SIG-M5 treated with dmso at 0.1 percent for 504 hours (cell line): ENCODE measurements around the gene STAC.
"Not testable (repeated sequence)": the region's sequence is repeated elsewhere in the genome, so short reads cannot be mapped to it uniquely, and the experiment has no call there.

Source experiments
- DNase-seq: peaks from one replicate; lab custom pipeline; 2025; ENCODE audit not compliant: unreplicated experiment; lab: John Stamatoyannopoulos, UW

Gene STAC

DNA sequence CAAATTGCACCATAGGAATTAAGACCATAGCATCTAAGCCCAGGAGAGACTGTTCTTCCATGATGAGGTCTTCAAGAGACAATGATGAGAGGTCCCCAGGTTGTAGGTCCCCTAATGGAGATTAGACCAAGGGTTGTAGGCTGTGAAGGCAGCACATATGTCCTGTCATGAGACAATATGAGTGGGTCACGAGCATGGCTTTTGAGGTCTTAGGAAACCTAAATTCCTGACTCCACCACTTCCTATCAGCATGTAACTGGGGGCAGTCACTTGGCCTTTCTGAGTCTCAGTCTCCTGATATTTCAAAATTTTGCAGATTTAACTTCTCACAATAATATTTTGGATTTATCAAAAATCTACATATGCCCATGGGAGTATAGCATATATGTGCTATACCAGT lies 31.3 kb downstream of the STAC start:
- no peak for DNase-seq

DNA sequence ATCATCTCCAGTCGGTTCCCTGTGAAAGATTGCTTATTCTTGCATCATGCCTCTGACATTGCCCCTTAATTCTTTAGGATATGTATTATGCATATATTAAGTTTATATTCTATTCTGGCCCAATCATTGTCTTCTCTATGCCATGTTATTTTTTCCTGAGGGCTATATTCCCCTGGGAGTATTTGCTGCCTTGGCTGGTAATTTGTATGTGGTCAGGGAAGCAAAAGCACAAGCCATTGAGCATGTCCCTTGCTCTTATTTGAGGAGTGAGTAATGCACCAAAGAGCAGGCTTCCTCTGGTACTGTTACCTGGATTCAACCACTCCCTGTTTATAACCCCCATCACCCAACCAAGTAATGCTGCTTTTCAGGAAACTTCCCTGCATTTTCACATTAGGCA lies 36.3 kb downstream of the STAC start:
- no peak for DNase-seq

DNA sequence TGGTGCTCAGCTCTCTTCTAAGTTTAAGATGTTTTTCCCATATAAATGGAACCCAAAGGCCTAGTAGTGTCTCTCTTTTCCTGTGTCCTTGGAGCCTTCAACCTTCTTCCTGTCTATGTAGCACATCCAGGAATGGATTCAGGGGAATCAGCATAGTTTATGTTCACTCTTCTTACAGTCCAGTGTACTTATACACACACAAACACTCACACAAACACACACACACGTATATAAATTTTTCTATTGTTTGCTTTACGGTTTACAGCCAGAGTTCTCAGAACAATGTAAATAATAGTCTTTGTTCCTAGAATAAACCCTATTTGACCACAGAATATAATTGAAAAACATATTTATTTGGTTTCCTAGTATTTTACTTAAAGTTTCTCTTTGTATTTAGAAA lies 36.9 kb downstream of the STAC start:
- DNase-seq, result no peak

DNA sequence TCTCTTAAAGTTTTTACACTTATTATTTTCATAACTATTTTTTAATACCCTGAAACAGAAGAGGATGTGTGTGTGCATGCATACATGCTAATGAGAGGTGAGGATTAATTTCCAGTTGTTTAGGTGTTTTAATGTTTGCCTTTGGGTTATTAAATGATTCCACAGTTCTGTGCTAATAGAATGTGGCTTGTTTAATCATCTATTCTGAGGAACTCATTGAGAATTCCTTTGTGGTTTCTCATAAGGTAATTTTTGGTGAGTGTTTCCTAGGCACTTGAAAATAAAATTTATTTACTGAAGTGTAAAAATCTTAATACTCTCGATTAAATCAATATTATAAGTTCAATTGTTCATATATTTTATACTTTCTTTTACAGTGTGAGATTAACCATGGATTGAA lies 38.0 kb downstream of the STAC start:
- no peak for DNase-seq

DNA sequence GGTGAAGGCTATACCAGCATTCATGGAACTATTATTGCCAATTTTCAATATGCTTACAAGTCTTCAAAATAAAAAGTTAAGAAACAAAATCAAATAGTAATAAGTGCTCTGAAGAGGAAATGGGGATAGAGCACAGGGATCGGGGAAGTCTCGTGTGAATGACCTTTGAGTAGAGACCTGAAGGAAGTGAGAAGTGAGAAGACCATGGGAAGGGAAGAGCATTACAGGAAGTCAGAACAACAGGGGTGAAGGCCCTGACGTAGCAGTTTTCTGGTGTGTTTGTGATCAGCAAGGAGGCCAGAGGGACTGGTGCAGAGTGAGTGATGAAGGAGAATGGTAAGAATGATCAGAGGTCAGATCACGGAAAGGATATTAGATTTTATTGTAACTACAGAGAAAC lies 48.1 kb downstream of the STAC start:
- DNase-seq, result no peak

DNA sequence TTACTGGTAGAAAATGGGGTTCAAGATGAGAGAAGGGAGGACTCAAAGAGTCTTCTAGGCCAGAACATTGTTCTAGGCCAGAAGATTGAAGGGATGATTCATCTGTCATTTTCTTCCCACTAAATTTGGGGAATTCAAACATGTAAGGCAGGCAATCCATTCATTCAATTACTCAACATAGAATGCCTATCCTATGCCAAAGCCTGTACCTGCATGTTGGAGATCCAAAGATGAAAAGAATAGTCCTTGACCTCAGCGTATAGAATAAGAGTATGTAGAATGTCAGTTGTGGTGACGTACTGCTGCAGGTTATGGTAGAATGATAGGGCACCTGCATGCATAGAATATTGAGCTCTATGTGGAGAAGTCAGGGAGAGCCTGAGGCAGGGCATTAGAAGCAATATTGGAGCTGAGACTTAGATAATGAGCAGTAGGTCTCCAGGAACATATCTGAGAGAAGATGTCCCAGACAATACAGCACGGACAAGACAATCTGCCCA lies 49.7 kb downstream of the STAC start:
- DNase-seq, result no peak

DNA sequence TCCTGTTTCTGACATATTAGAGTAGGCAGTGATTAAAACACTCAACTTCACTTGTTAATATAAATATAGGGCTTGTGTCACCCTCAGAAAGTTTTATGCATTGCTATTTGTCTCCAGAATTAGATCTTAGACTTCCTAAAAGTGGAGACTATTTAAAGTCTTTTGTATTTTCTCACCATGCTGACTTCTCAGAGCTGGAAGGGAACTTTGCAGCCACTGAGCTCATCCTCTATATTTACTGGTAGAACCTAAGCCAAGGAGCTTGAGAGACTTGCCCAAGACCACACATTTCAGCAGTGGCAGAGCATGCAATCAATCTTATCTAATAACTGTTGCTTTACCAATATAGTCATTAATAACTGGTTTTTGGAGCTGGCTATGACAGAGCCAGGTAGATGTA lies 53.2 kb downstream of the STAC start:
- DNase-seq, result no peak

DNA sequence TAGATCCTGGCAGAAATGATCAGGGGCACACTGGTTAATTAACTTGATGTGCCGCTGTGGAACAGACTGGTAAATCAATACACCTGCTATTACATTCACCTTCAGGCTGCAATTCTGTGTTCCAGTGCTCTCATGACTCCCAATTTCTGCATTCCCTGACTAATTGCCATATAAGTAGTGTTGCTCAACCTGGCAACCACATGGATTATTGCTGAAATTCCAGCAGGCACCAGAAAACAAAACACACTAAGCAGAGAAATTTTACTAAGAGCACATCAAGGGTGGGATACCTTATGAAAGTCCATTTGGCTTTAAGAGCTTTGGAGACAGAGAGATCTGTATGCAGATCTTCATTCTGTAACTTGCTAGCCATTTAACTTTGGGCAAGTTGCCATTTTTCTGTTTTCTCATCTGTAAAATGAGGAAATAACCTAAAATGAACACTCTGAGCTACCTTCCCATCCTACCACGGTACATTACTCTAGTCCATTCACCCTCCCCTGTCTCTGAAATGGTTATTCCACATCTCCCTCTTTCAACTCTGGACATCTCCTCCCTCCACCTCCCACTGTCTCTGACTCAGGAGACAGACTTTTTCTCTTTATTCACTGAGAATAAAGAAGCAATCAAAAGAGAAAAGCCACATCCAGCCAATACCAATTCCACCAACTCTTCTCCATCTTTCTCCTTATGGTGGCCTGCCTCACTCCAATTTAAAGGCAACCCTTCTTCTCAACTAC lies 54.6 kb downstream of the STAC start:
- no peak for DNase-seq

DNA sequence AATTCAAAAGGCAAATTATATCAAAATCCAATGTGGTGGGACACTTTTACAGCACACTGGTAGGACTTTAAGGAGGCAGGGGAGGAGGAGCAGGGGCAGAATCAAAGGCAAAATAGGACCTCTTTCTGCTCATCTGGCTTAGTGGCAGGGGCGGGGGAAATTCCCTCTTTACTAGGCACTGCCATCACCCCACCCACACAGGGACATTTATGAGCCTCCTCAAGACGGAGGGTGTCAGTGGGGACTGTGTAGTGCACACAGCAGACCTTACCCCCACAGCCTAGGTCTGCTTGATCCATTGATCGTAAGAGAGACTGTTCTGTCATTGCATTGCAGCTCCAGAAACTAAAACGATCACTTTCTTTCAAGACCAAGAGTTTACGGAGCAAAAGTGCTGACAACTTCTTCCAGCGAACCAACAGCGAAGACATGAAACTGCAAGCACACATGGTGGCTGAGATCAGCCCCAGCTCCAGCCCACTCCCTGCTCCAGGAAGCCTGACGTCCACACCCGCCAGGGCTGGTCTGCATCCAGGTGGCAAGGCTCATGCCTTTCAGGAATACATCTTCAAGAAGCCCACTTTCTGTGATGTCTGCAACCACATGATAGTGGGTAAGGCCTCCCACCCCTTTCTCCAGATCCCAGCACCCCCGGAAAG lies 62.9 kb downstream of the STAC start:
- no peak for DNase-seq

DNA sequence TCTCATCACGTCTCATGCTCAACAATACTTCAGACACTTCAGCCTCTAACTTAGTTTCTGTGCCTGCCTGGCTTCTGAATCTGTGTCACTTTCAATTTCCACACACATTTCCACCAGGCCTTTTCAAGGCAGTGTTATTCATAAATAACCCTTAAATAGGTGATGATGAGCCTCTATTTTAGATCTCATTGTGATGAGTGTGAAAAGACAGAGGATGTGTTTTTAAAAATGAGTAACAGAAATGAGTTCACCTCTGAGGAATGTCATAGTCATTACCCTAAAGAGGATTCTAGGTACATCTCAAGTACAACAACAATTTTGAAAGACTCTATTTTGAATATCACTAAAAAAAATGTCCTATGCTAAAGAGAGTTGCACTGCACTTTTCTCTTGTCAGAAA lies 64.6 kb downstream of the STAC start:
- no peak for DNase-seq

DNA sequence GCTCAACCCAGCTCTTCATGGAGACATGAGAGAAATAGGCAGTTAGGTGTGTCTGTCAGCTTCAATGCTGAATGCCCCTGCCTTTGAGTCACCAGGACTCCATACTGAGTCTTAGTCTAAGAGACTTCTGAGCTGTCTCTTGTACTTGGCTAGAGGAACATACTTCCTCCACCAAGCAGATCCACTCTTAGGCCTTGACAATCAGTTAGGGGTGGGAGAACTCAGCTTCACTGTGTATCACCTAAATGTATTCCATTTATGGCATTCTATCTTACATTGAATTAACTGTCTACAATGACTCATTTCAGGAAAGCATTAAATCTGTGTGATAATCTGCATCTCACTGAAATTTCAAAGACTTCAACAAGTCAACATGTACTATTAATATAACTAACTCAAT lies 66.0 kb downstream of the STAC start:
- no peak for DNase-seq

DNA sequence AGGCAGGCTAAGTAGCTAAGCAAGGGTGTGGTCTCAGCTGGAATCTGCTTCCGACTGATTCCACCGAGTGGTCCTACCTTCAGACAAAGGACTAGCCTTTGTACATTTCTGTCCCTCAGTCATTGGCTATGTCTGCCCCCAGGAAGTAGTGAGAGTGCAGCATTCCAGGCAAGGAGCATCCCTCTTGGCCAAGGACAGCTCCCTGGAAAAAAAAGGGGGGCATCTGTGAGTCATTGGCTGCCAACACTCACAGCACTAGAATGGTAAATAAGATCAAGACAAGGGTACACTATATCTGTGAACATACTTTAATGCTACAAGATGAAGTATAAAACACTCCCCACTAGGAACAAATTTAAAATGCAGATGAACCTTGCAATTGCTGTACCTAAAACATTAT lies 66.8 kb downstream of the STAC start:
- DNase-seq, result no peak

DNA sequence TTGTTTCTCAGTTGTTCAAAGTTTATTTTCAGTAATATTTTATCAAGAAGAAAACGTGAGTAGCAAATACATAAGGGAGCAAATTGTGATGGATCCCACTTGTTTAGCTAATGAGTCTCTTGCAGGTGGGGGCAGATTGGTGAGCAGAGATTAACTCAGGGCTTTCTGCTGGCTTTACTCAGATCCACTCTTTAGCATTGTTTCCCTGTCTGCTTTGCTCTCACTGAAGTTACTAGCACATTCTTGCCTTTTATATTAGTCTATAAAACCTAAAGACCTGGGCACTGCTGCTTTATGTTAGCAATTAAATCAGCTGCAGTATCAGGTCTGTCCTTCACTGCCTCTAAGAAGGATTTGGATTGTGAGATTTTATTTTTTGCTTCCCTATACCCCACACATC lies 71.5 kb downstream of the STAC start:
- no peak for DNase-seq

DNA sequence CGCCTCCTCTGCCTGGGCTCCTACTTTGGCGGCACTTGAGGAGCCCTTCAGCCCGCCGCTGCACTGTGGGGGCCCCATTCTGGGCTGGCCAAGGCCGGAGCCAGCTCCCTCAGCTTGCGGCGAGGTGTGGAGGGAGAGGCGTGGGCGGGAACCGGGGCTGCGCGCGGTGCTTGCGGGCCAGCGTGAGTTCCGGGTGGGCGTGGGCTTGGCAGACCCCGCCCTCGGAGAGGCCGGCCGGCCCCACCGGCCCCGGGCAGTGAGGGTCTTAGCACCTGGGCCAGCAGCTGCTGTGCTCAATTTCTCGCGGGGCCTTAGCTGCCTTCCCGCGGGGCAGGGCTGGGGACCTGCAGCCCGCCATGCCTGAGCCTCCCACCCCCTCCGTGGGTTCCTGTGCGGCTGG lies 72.9 kb downstream of the STAC start:
- not testable (repeated sequence) for DNase-seq

DNA sequence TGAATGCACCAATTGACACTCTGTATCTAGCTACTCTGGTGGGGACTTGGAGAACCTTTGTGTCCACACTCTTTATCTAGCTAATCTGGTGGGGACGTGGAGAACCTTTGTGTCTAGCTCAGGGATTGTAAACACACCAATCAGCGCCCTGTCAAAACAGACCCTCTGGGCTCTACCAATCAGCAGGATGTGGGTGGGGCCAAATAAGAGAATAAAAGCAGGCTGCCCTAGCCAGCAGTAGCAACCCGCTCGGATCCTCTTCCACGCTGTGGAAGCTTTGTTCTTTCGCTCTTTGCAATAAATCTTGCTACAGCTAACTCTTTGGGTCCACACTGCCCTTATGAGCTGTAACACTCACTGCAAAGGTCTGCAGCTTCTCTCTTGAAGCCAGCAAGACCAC lies 73.6 kb downstream of the STAC start:
- not testable (repeated sequence) for DNase-seq

DNA sequence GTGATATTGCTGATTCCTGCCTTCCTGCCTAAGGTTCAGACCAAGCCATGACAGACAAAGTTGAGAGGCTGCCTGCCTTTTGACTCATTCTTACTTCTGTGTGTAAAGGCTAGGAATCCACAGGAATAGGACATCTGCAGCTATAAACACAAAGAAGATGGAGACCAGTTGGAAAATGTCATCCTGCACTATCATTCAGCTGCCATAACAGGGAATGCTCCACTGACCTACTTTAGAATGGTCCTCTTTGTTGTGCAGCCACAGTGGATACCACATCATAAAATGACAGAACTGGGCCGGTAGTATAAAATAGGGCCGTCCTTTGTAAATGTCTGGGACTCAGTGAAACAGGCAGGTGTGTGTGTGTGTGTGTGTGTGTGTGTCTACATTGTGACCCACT lies 75.1 kb downstream of the STAC start:
- DNase-seq, result no peak

DNA sequence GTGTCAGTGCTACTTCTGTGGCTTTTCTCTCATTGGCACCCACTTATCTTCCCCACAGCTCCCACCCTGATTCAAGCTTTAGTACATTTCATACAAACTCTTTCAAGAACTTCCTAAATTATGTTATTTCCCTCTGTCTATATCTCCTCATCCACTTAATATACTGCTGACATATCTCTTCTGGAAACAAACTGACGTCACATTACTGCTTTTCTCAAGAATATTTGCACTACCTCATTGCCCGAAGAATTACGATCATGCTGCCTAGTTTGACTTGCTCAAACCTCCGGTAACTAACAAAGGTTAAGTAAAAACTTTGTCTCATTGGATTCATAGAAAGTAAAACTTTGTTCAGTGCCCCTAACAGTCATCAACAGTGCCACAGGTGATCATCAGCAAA lies 76.5 kb downstream of the STAC start:
- DNase-seq, result no peak

DNA sequence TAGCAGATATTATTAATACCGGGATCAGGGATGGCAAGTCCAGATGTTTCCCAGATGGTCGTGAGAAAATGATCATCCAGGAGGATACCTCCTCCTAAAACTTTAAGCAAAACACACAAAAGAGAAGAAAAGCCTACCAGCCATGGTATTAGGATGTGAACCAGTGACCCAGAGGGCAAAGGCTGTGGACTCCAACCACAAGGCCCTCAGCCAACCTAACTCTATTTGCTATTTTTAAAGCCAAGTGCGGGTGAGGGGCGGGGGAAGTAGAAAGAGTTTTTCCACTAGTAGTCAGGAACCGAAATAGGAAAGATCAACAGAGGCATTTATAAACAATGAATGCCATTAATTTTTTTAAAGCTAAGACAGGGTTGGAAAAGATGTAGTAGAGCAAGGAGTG lies 77.4 kb downstream of the STAC start:
- DNase-seq, result no peak

DNA sequence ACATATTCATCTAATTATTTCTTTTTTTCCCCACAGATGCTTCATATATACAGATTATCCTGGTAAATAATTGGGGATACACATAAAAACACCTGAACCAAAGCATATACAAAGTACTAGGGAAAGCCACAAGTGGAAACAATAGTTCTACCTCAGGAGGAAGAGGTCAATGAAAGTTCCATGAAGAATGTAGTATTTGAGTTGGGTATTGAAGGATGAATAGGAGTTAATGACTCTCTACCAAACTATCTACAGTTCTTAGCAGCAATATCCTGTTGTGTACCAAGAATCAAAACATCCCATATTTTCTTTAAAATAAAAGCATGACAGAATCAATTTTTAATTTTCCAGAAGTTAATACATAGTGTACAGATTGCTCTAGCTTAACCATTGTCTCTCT lies 78.9 kb downstream of the STAC start:
- DNase-seq, result no peak

DNA sequence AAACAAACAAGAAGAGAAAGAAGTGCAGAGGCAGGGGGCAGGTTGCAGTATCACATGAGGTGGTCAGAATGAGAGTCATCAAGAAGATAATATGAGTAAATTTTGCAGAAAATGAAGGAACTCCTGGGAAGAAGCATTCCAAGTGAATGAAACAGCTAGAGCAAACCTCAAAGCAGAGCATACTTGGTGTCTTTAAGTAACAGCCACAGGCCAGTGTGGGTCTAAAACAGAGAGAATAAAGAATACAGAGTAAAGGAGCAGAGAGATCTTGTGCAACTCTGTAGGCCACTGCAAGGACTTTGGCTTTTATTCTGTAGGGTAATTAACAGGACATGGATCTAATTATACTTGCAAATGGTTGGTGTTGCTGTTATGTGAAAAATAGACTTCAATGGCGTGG lies 81.3 kb downstream of the STAC start:
- DNase-seq, result no peak

DNA sequence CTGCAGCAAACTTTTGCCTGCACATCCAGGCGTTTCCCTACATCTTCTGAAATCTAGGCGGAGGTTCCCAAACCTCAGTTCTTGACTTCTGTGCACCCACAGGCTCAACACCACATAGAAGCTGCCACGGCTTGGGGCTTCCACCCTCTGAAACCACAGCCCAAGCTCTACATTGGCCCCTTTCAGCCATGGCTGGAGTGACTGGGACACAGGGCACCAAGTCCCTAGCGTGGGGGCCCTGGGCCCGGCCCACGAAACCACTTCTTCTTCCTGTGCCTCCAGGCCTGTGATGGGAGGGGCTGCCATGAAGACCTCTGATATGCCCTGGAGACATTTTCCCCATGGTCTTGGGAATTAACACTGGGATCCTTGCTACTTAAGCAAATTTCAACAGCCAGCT lies 91.7 kb downstream of the STAC start:
- not testable (repeated sequence) for DNase-seq

DNA sequence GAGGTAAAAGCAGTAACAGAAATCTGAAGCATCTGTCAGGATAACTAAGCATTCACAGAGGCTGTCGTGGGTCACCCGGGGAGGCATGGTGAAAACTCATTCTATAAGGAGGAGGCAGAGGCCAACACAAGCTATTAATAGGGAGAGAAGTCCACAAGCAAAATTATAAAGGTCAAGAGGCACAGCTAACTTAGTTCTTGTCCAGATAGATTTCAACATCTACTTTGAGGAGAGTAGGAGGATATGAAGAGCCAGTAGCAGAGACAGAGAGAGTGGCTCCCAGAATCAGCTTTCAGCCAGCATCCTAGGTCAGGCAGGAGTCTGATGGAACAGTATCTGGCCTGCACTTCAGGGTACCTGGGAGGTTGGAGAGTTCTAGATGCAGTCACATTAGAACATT lies 95.3 kb downstream of the STAC start:
- no peak for DNase-seq
